Cardiac muscle cell (in vitro differentiated cells and primary cell): ENCODE data around the gene PPP2R2C. TPM values are rescaled to one million over a fixed set of nuclear protein-coding genes. Genes with fewer than 3 reads are reported as not detected.

Experiments
- DNase-seq, 2 donors: peaks; one replicate each; pipeline versions ENCODE4 v3.0.0 to v3.0.0-alpha.2; 2010 to 2017; ENCODE audit warnings: low read depth in 1 of 2, low spot score in 1 of 2
- H3K27ac ChIP-seq: fragments of 200-600 bp; sonication (generic); 2 replicates; pipeline ENCODE4 v1.5.1; 2016
- H3K27me3 ChIP-seq: fragments of 200-600 bp; sonication (generic); 2 replicates; pipeline ENCODE4 v1.6.0; 2016; ENCODE audit warnings: control low read depth
- H3K36me3 ChIP-seq: fragments of 200-600 bp; sonication (generic); 2 replicates; pipeline ENCODE4 v1.5.1; 2016; ENCODE audit warnings: control low read depth
- H3K4me1 ChIP-seq: fragments of 200-600 bp; sonication (generic); 2 replicates; pipeline ENCODE4 v1.8.1; 2017; ENCODE audit warnings: low read depth, mild to moderate bottlenecking, mixed run types
- H3K4me3 ChIP-seq: fragments of 200-600 bp; sonication (generic); 2 replicates; pipeline ENCODE4 v1.5.1; 2016; ENCODE audit warnings: mild to moderate bottlenecking
- H3K9me3 ChIP-seq: fragments of 200-600 bp; sonication (generic); 2 replicates; pipeline ENCODE4 v1.5.1; 2017; ENCODE audit warnings: low read depth, mild to moderate bottlenecking, control low read depth
- polyA plus RNA-seq: library from polyadenylated mRNA; unstranded; fragments of >200 nt; fragmentation: Nextera tagmentation; extraction: Ambion mirVana; gene quantifications from 2 replicates; pipeline ENCODE4 v1.2.1, GENCODE V29; 2016
- total RNA-seq: library from RNA; depleted of rRNA; stranded (reverse); fragments of >200 nt; gene quantifications from 2 replicates; pipeline ENCODE4 v1.2.3, GENCODE V29; 2016
- TF ChIP-seq, protein P1 (sequence below): IDR thresholded peaks from 2 replicates; pipeline ENCODE4 v1.5.1; 2012; ENCODE audit warnings: low read depth, mild to moderate bottlenecking, low read length

Gene PPP2R2C
- total and polyA plus RNA-seq, 2 experiments from 2014 or later, result not detected

DNA sequence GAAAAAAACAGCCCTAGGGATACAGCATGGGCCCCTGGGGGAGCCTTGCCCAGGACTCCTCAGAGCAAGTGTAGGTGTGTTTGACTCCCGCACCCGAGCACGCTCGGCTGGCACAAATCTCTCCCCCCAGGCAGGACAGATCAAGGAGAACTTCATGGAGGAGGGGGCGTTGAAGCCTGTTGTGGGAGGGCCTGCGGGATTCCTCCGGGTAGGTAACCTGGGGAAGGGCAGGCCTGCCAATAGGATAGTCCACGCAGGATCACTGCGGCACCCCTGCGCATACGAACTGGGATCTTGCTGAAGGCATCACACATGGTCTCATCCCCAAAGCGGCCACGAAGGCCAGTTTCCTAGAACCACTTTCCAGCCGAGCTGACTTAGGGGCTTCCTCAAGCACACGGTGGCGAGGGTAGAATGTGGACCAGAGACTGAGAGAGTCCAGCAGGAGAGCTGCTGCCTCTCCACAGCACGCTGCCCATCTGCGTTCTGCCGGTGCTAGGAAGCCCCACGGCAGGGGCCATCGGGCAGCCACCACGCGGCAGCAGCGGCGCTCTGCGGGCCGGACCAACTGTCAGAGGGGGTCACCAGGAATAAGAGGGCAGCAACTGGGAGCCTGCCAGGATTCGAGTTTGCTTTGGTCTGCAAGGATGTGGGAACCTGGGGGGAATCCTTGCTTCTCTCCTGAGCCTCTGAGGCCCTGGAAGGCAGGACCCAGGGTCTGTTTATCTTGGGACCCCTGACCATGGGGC lies 145.9 kb downstream of the PPP2R2C start:
- Histone ChIP-seq H3K27ac (no peak overlapping the region), H3K36me3 (no peaks in the 10 kb centered on the region), H3K27me3 (peaks cover 2% of the 10 kb centered on the region), H3K4me3 (no peak overlapping the region), H3K9me3 (no peaks in the 10 kb centered on the region), H3K4me1 (no peaks in the 10 kb centered on the region)
- TF ChIP-seq, protein P1, sequence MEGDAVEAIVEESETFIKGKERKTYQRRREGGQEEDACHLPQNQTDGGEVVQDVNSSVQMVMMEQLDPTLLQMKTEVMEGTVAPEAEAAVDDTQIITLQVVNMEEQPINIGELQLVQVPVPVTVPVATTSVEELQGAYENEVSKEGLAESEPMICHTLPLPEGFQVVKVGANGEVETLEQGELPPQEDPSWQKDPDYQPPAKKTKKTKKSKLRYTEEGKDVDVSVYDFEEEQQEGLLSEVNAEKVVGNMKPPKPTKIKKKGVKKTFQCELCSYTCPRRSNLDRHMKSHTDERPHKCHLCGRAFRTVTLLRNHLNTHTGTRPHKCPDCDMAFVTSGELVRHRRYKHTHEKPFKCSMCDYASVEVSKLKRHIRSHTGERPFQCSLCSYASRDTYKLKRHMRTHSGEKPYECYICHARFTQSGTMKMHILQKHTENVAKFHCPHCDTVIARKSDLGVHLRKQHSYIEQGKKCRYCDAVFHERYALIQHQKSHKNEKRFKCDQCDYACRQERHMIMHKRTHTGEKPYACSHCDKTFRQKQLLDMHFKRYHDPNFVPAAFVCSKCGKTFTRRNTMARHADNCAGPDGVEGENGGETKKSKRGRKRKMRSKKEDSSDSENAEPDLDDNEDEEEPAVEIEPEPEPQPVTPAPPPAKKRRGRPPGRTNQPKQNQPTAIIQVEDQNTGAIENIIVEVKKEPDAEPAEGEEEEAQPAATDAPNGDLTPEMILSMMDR, result no peak
- no peak for DNase-seq

- no peaks in the 10 kb centered on the region for H3K36me3 ChIP-seq
- DNase-seq, result no peak
- TF ChIP-seq, protein P1, result no peak
- no peaks in the 10 kb centered on the region for H3K4me1 ChIP-seq
- no peak overlapping the region for H3K4me3 ChIP-seq
- no peak overlapping the region for H3K27ac ChIP-seq
- H3K27me3 ChIP-seq, result peaks cover 2% of the 10 kb centered on the region
- H3K9me3 ChIP-seq, result no peaks in the 10 kb centered on the region
These were observed 146.6 kb downstream of the PPP2R2C start for GRCh38 chr4:6325788-6326290.

- no peak overlapping the region for H3K4me3 ChIP-seq
- no peaks in the 10 kb centered on the region for H3K9me3 ChIP-seq
- no peak overlapping the region for H3K27ac ChIP-seq
- H3K4me1 ChIP-seq, result no peaks in the 10 kb centered on the region
- no peaks in the 10 kb centered on the region for H3K36me3 ChIP-seq
- H3K27me3 ChIP-seq, result peaks cover 2% of the 10 kb centered on the region
- no peak for DNase-seq
- TF ChIP-seq, protein P1, result no peak
These were observed 147.2 kb downstream of the PPP2R2C start for GRCh38 chr4:6324999-6325787.

- no peak overlapping the region for H3K4me3 ChIP-seq
- peaks cover 2% of the 10 kb centered on the region for H3K27me3 ChIP-seq
- H3K36me3 ChIP-seq, result no peaks in the 10 kb centered on the region
- H3K9me3 ChIP-seq, result no peaks in the 10 kb centered on the region
- no peaks in the 10 kb centered on the region for H3K4me1 ChIP-seq
- TF ChIP-seq, protein P1, result no peak
- DNase-seq, result no peak
- H3K27ac ChIP-seq, result no peak overlapping the region
These were observed 147.9 kb downstream of the PPP2R2C start for GRCh38 chr4:6324461-6324998.

DNA sequence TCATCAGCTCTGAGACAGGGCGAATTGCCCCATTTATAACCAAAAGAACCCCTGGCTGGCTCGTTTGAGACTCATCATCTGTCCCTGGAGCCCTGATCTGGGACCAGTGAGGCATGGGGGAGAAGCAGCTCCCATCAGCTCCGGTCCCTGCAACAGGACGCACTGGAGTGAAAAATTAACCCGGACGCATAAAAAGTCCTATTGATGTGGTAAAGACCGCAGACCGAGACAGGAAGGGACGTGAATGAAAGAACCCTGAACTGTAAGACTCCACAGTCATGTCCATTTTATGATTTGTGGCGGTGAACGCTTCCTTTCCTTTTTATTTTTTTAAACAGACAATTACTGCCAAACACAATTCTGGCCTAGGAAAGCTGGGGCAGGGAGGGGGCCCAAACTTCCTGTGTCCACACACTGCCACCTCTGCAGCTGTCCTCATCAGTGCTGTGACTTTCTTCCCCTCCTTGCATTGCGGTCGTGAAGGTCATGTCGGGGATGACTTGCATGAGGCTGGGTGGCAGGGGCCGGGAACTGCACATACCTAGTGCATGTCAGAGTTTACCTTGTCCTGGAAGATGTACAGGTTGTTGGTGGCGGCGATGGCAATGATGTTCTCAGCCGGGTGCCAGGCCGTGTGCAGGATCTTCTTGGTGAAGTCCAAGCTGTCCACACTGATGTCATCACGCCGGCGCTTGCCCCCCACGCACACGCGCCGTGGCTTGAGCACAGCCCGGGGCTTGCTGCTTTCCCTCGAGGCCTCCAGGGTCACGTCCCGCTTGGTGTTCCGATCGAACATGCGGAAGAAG lies 149.4 kb downstream of the PPP2R2C start:
- no peak overlapping the region for H3K4me3 ChIP-seq
- TF ChIP-seq, protein P1, result no peak
- H3K27ac ChIP-seq, result no peak overlapping the region
- H3K36me3 ChIP-seq, result no peaks in the 10 kb centered on the region
- no peak for DNase-seq
- no peaks in the 10 kb centered on the region for H3K9me3 ChIP-seq
- H3K27me3 ChIP-seq, result no peaks in the 10 kb centered on the region
- no peaks in the 10 kb centered on the region for H3K4me1 ChIP-seq
